ENCODE measurements around the gene ARMH3. TPM values are rescaled to one million over a fixed set of nuclear protein-coding genes. Genes with fewer than 3 reads are reported as not detected.

The ARMH3 gene
- total RNA-seq, 2 experiments from 2014 or later: 12.3 to 12.6 TPM

DNA sequence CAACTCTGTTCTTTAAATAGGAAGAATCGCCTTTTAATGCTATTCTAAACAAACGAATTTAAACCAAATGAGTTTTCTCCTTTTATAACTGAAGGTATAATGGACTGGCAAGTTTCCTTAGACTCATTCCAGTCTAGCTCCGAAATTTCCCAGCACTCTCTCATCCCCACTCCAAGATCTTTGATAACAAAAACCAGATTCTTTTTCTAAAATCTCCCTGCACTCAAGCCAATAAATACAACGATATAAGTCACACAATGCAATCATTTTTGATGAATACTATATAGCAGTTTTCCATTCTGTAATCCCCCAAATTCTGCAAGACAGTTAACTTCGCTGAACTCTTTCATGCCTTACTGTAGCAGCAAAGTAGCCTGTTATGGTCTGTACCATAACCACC, 239.6 kb downstream of the ARMH3 start:
- CTCF ChIA-PET: interaction anchor here (0.6 to 8.8 kb wide), 4 partner anchors 19 to 513 kb away, joined by 3 to 46 read pairs (median 4); no protein-coding TSS in a partner anchor
- Mint-ChIP-seq H3K4me3 (peak overlapping the region; percentile 92), H3K4me1 (ENCODE audit: low read depth) (peaks cover 49% of the 10 kb centered on the region), H3K27me3 (ENCODE audit: low read depth) (no peaks in the 10 kb centered on the region), H3K27ac (peak overlapping the region; percentile 67), H3K9me3 (no peaks in the 10 kb centered on the region), H3K36me3 (ENCODE audit: low read depth) (peaks cover 14% of the 10 kb centered on the region)
- intact Hi-C loops (cut with micrococcal nuclease): loop anchor here (1.0 to 5.0 kb wide), 2 partner anchors 113 to 606 kb away; partner anchors contain the start of gene FBXL15
- DNase-seq: no peak

DNA sequence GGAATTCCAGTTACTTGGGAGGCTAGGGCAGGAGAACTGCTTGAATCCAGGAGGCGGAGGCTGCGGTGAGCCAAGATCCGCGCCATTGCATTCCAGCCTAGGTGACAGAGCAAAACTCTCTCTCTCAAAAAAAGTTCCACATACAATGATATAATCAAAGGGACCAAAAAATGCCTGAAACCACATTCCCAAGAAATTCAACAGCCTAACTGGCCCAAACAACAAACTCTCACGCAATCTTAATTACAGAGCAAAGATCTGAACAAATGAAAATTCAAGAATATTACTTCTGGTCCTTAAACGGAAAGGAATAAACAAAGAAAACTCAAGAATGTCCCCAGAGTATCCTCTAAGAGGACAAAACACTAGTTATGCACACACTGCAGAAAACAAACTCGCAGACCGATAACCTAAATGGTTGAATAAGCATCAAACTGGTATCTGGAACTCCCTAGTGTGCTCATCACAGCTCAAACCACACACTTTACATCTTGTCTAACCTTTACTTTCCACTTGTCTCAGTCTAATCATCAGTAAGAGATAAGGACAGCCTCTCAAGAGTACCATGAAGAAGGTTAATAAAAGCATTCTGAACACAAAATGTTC, 241.4 kb downstream of the ARMH3 start:
- Mint-ChIP-seq H3K36me3 (ENCODE audit: low read depth) (peaks cover 22% of the 10 kb centered on the region), H3K27me3 (ENCODE audit: low read depth) (no peaks in the 10 kb centered on the region), H3K4me1 (ENCODE audit: low read depth) (peaks cover 51% of the 10 kb centered on the region), H3K4me3 (peak overlapping the region; percentile 92), H3K27ac (peak overlapping the region; percentile 71), H3K9me3 (no peaks in the 10 kb centered on the region)
- CTCF ChIA-PET: interaction anchor here (0.6 to 8.8 kb wide), 4 partner anchors 18 to 1281 kb away, joined by 4 to 46 read pairs (median 5); no protein-coding TSS in a partner anchor
- intact Hi-C loops (cut with micrococcal nuclease): loop anchor here (2.0 to 5.0 kb wide), 2 partner anchors 14 to 608 kb away; partner anchors contain the start of gene FBXL15
- no peak for DNase-seq

DNA sequence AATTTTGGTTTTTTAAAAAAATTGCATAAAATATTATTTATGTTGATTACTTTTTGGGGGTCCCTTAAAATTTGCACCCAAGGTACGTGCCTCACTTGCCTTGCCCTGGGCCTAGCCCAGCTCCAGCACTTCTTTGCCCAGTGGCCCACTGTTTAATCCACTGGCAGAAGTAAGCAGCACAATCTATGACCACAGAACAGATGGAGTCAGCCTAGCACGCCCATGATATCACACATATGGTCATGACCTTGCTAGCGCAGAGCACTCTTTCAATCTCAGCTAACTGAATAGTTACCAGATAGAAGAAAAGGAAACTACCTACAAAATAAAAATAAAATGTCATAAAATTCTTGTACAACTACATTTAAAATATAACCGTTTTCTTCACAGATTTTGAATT, 243.4 kb downstream of the ARMH3 start:
- H3K27ac Mint-ChIP-seq: peak overlapping the region; percentile 4
- peaks cover 24% of the 10 kb centered on the region for H3K36me3 Mint-ChIP-seq (ENCODE audit: low read depth)

DNA sequence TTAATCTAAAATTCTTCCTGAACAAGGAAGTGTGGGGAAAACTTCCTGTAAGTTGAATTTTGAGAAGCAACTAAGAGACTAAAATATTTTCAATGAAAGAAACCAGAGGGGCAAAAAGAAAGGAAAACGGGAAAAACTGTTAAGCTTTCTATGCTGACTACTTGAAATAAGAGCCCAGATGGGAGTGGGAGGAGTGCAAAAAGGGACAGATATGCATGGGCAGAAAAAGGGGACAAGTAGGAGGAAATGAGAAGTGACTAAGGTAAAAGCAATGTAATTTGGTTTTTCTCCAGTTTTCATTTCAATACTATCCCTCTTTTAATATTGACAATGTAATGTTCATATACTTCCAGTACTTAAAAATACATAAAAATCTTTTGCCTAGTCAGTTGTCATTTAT, 248.8 kb downstream of the ARMH3 start:
- peaks cover 30% of the 10 kb centered on the region for H3K36me3 Mint-ChIP-seq (ENCODE audit: low read depth)
- intact Hi-C loops (cut with micrococcal nuclease): no loop called here
- CTCF ChIA-PET: no interaction called here
- H3K27ac Mint-ChIP-seq: peak overlapping the region; percentile 5
- no peak overlapping the region for H3K4me3 Mint-ChIP-seq
- H3K9me3 Mint-ChIP-seq: no peaks in the 10 kb centered on the region
- no peak for DNase-seq
- H3K4me1 Mint-ChIP-seq (ENCODE audit: low read depth): peaks cover 32% of the 10 kb centered on the region
- no peaks in the 10 kb centered on the region for H3K27me3 Mint-ChIP-seq (ENCODE audit: low read depth)

More for the DNA sequence above, 243.4 kb downstream of the ARMH3 start:
- Mint-ChIP-seq H3K4me3 (no peak overlapping the region), H3K27me3 (ENCODE audit: low read depth) (no peaks in the 10 kb centered on the region), H3K4me1 (ENCODE audit: low read depth) (peaks cover 52% of the 10 kb centered on the region), H3K9me3 (no peaks in the 10 kb centered on the region)
- CTCF ChIA-PET: interaction anchor here (1.0 to 1.4 kb wide), 3 partner anchors 16 to 31 kb away, joined by 3 read pairs; partner anchors contain the start of gene KCNIP2
- no peak for DNase-seq
- intact Hi-C loops (cut with micrococcal nuclease): no loop called here

DNA sequence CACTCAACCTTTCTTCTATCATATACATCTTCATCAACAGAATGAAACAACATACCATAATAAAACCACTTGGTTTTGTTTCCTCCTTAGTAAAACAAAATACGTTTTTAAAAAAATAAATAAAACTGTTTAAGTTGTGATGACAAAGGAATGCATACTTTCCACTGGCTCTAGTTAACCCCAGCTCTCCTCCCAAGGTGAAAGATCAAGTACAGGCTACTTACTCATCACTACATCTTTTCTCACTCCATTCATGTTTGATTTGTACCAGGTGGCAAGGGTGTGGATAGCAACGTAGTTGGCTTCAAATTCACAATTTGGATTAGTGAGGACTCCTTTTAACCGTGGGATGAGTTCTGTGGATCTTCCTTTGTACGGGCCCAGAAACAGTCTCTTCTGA, 252.5 kb downstream of the ARMH3 start:
- no peak overlapping the region for H3K4me3 Mint-ChIP-seq
- no peaks in the 10 kb centered on the region for H3K9me3 Mint-ChIP-seq
- CTCF ChIA-PET: interaction anchor here (1.2 kb wide), 1 partner anchor 19 kb away, joined by 3 read pairs; no protein-coding TSS in a partner anchor
- peaks cover 39% of the 10 kb centered on the region for H3K36me3 Mint-ChIP-seq (ENCODE audit: low read depth)
- intact Hi-C loops (cut with micrococcal nuclease): no loop called here
- H3K27ac Mint-ChIP-seq: no peak overlapping the region
- peaks cover 20% of the 10 kb centered on the region for H3K4me1 Mint-ChIP-seq (ENCODE audit: low read depth)
- DNase-seq: no peak
- H3K27me3 Mint-ChIP-seq (ENCODE audit: low read depth): no peaks in the 10 kb centered on the region

DNA sequence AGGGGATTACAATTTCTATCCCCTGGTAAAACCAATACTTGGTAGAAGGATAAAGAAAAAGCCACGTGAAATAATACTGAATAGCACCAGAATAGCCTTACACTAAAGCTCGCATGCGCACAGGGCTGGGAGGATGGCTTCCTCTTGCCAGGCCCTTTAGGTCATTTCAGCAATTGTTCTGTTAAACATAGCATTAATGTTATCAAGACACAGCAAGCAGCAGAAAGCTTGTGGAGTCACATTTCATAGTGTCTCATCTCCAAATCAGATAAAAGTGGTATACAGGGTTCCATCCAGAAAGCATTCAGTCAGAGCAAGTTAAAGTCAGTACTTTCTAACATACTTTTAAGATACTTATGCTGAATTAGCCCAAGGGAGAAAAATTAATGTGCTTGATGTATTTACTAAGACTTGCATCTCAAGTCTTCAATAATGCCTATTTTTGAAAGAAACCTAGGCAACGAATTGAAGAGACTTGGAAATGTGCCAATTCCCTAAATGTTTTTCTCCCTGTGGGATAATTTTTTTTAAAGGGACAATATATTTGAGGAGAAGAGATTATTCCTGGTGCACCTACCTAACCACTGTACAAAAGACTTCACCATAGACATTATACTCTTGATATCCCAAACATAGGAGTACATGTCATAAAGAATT, 258.4 kb downstream of the ARMH3 start:
- intact Hi-C loops (cut with micrococcal nuclease): no loop called here
- CTCF ChIA-PET: interaction anchor here (0.7 to 2.0 kb wide), 6 partner anchors 16 to 212 kb away, joined by 3 to 6 read pairs (median 3); partner anchors contain the start of genes KCNIP2 and OGA
- no peak overlapping the region for H3K4me3 Mint-ChIP-seq
- no peak for DNase-seq
- H3K27me3 Mint-ChIP-seq (ENCODE audit: low read depth): no peaks in the 10 kb centered on the region
- peaks cover 37% of the 10 kb centered on the region for H3K36me3 Mint-ChIP-seq (ENCODE audit: low read depth)
- H3K27ac Mint-ChIP-seq: no peak overlapping the region
- peaks cover 18% of the 10 kb centered on the region for H3K4me1 Mint-ChIP-seq (ENCODE audit: low read depth)
- no peaks in the 10 kb centered on the region for H3K9me3 Mint-ChIP-seq

Other genes with a start within 250 kb of the ARMH3 start
- 10 to 100 TPM; 90.8 to 96.3 TPM for gene OGA, start 237.7 kb downstream of the ARMH3 start, total RNA-seq
- under 1 TPM; 0.69 to 0.79 TPM for gene KCNIP2, start 212.4 kb downstream of the ARMH3 start, total RNA-seq
- gene HPS6, start 9.2 kb upstream of the ARMH3 start, total RNA-seq: 1 to 10 TPM; 8.7 to 8.8 TPM
- 10 to 100 TPM; 46.5 to 46.6 TPM for gene LDB1, start 64.2 kb upstream of the ARMH3 start, total RNA-seq
- 10 to 100 TPM; 54.6 to 55.0 TPM for gene PPRC1, start 76.9 kb upstream of the ARMH3 start, total RNA-seq
- 100 to 1,000 TPM; 182 to 194 TPM for gene NOLC1, start 96.2 kb upstream of the ARMH3 start, total RNA-seq
- gene ELOVL3, start 170.1 kb upstream of the ARMH3 start, total RNA-seq: not detected
- under 1 TPM in 1 of 2 experiments, not detected in 1; 0.14 TPM for gene PITX3, start 185.3 kb upstream of the ARMH3 start, total RNA-seq
- gene GBF1, start 189.4 kb upstream of the ARMH3 start, total RNA-seq: 10 to 100 TPM; 32.1 to 34.5 TPM

Measured in activated naive CD4-positive, alpha-beta T cell treated with anti-CD3 and anti-CD28 coated beads for 36 hours (primary cell).